HFF-Myc (cell line): Measurements from ENCODE around the gene CACNA2D3.

Experiments
- DNase-seq: peaks from one replicate; pipeline ENCODE4 v3.0.0-alpha.2; 2011; ENCODE audit warnings: low read depth; ENCODE audit errors: extremely low read depth
- H3K4me3 ChIP-seq: replicated peaks from 2 replicates; pipeline ENCODE4 v1.5.1; 2011; ENCODE audit warnings: low read depth, mild to moderate bottlenecking, control low read depth, low read length
- CTCF ChIP-seq: IDR thresholded peaks from 2 replicates; pipeline ENCODE4 v1.5.1; 2012; ENCODE audit warnings: mild to moderate bottlenecking, low read depth, low read length, control low read depth; ENCODE audit errors: missing control alignments

The CACNA2D3 gene

GRCh38 chr3:54120657-54121413 is 1.5 kb upstream of the CACNA2D3 start:
- DNase-seq, result no peak
- no peak overlapping the region for H3K4me3 ChIP-seq
- no peak for TF ChIP-seq CTCF

GRCh38 chr3:54121414-54122323 is 683 bp upstream of the CACNA2D3 start:
- no peak for DNase-seq
- H3K4me3 ChIP-seq, result no peak overlapping the region
- no peak for TF ChIP-seq CTCF

GRCh38 chr3:54123003-54123775 is 837 bp downstream of the CACNA2D3 start:
- TF ChIP-seq CTCF, result no peak
- no peak for DNase-seq
- H3K4me3 ChIP-seq, result no peak overlapping the region

GRCh38 chr3:54123776-54124196 is 1.4 kb downstream of the CACNA2D3 start:
- no peak overlapping the region for H3K4me3 ChIP-seq
- no peak for TF ChIP-seq CTCF
- no peak for DNase-seq

GRCh38 chr3:54125300-54125699 is 2.9 kb downstream of the CACNA2D3 start:
- H3K4me3 ChIP-seq, result no peak overlapping the region
- no peak for TF ChIP-seq CTCF
- no peak for DNase-seq

GRCh38 chr3:54126551-54126950 is 4.2 kb downstream of the CACNA2D3 start:
- DNase-seq, result no peak
- H3K4me3 ChIP-seq, result no peak overlapping the region
- TF ChIP-seq CTCF, result no peak
